Measurements from ENCODE around the gene HMCN2.

GRCh38 chr9:130408669-130409068 is 143.1 kb downstream of the HMCN2 start:
- TF ChIP-seq CTCF (IDR thresholded peaks at IDR 0.05) (peak; percentile 6), EZH2phosphoT487 (IDR thresholded peaks at IDR 0.05) (no peak), EZH2 (IDR thresholded peaks at IDR 0.05) (no peak)

All from neural progenitor cell (in vitro differentiated cells).